PFSK-1 (cell line): ENCODE data around the gene ADM2.

Source experiments
- FOXP2 ChIP-seq: optimal IDR thresholded peaks from 2 replicates; pipeline ENCODE3; 2011; ENCODE audit warnings: borderline replicate concordance, control low read depth, inconsistent platforms; ENCODE audit not compliant: insufficient read depth; ENCODE audit errors: extremely low read length, extremely low read depth
- POLR2AphosphoS5 ChIP-seq: IDR thresholded peaks from 2 replicates; pipeline ENCODE4 v1.6.1; 2012; ENCODE audit warnings: low read depth, mild to moderate bottlenecking, control low read depth, low read length, moderate library complexity
- REST ChIP-seq, 2 experiments: IDR thresholded peaks; 2 replicates each; pipeline versions ENCODE4 v1.6.1 to v1.8.0; 2011 to 2012; ENCODE audit warnings: low read depth in 2 of 2, low read length in 2 of 2, control low read depth in 1 of 2, inconsistent platforms in 1 of 2, mild to moderate bottlenecking in 1 of 2, moderate library complexity in 1 of 2; ENCODE audit not compliant: insufficient read depth in 1 of 2
- SIN3A ChIP-seq: IDR thresholded peaks from 2 replicates; pipeline ENCODE4 v1.6.1; 2012; ENCODE audit warnings: mild to moderate bottlenecking, low read length, moderate library complexity, borderline replicate concordance; ENCODE audit not compliant: insufficient read depth
- TAF1 ChIP-seq: IDR thresholded peaks from 2 replicates; pipeline ENCODE4 v1.6.1; 2012; ENCODE audit warnings: low read length, control low read depth, borderline replicate concordance; ENCODE audit not compliant: insufficient read depth

The ADM2 gene

GRCh38 chr22:50508897-50509296 is 27.6 kb downstream of the ADM2 start:
- TF ChIP-seq POLR2AphosphoS5 (no peak), SIN3A (no peak), FOXP2 (no peak), TAF1 (no peak), REST (IDR thresholded peaks at IDR 0.05; ENCODE audit: insufficient read depth in 1 of 2, low read depth in 2 of 2, low read length in 2 of 2) (no peak)

- TF ChIP-seq TAF1 (no peak), FOXP2 (no peak), SIN3A (no peak), REST (IDR thresholded peaks at IDR 0.05; ENCODE audit: insufficient read depth in 1 of 2, low read depth in 2 of 2, low read length in 2 of 2) (no peak), POLR2AphosphoS5 (no peak)
These were observed 31.8 kb downstream of the ADM2 start for GRCh38 chr22:50513175-50513574.

GRCh38 chr22:50516068-50516467 is 34.7 kb downstream of the ADM2 start:
- TF ChIP-seq POLR2AphosphoS5, result no peak
- TF ChIP-seq FOXP2, result no peak
- TF ChIP-seq SIN3A, result no peak
- no peak for TF ChIP-seq TAF1
- TF ChIP-seq REST (IDR thresholded peaks at IDR 0.05; ENCODE audit: insufficient read depth in 1 of 2, low read depth in 2 of 2, low read length in 2 of 2), result no peak

- TF ChIP-seq SIN3A (no peak), FOXP2 (no peak), TAF1 (no peak), REST (IDR thresholded peaks at IDR 0.05; ENCODE audit: insufficient read depth in 1 of 2, low read depth in 2 of 2, low read length in 2 of 2) (no peak), POLR2AphosphoS5 (no peak)
These were observed 35.5 kb downstream of the ADM2 start for GRCh38 chr22:50516891-50517290.

GRCh38 chr22:50517495-50518260 is 36.3 kb downstream of the ADM2 start:
- TF ChIP-seq FOXP2 (no peak), SIN3A (no peak), POLR2AphosphoS5 (no peak), TAF1 (no peak), REST (IDR thresholded peaks at IDR 0.05; ENCODE audit: insufficient read depth in 1 of 2, low read depth in 2 of 2, low read length in 2 of 2) (no peak)
